KMS-11 (cell line): Measurements from ENCODE around the gene GPS2.

Source experiments
- H2AFZ ChIP-seq: fragments of 200-600 bp; sonication (generic); 2 replicates; pipeline ENCODE4 v1.6.1; 2016; ENCODE audit warnings: antibody characterized with exemption, mixed run types, low read depth
- H3K27ac ChIP-seq: fragments of 200-600 bp; sonication (generic); 2 replicates; pipeline ENCODE4 v1.6.1; 2016; ENCODE audit warnings: mild to moderate bottlenecking, mixed run types
- H3K27me3 ChIP-seq: fragments of 200-600 bp; sonication (generic); 2 replicates; pipeline ENCODE4 v1.6.1; 2017; ENCODE audit warnings: mild to moderate bottlenecking, low read depth, mixed run types, moderate library complexity; ENCODE audit not compliant: insufficient read depth
- H3K36me3 ChIP-seq: fragments of 200-600 bp; sonication (generic); 2 replicates; pipeline ENCODE4 v1.6.1; 2017; ENCODE audit warnings: mild to moderate bottlenecking, mixed run types; ENCODE audit not compliant: insufficient read depth
- H3K4me1 ChIP-seq: fragments of 200-600 bp; sonication (generic); 2 replicates; pipeline ENCODE4 v1.6.1; 2016; ENCODE audit warnings: mild to moderate bottlenecking, low read depth, mixed run types; ENCODE audit not compliant: poor library complexity, severe bottlenecking
- H3K4me2 ChIP-seq: fragments of 200-600 bp; sonication (generic); 2 replicates; pipeline ENCODE4 v1.7.0; 2016; ENCODE audit warnings: mild to moderate bottlenecking, mixed run types
- H3K4me3 ChIP-seq: fragments of 200-600 bp; sonication (generic); IDR thresholded peaks from 2 replicates; pipeline ENCODE4 v1.6.1; 2017; ENCODE audit warnings: low read depth, low read length, mixed read lengths; ENCODE audit not compliant: insufficient read depth
- H3K79me2 ChIP-seq: fragments of 200-600 bp; sonication (generic); 2 replicates; pipeline ENCODE4 v1.6.1; 2016; ENCODE audit warnings: low read depth, mixed run types; ENCODE audit not compliant: insufficient read depth
- H3K9ac ChIP-seq: fragments of 200-600 bp; sonication (generic); 2 replicates; pipeline ENCODE4 v1.6.1; 2016; ENCODE audit warnings: mild to moderate bottlenecking, mixed run types
- H4K20me1 ChIP-seq: fragments of 200-600 bp; sonication (generic); 2 replicates; pipeline ENCODE4 v1.6.1; 2016; ENCODE audit warnings: mild to moderate bottlenecking, mixed run types; ENCODE audit not compliant: insufficient read depth
- TF ChIP-seq, protein P1 (sequence below): fragments of 200-600 bp; sonication (generic); conservative IDR thresholded peaks from 2 replicates; pipeline ENCODE4 v1.6.1; 2017; ENCODE audit warnings: low read depth, mild to moderate bottlenecking, antibody characterized with exemption, low read length, moderate library complexity, mixed read lengths

The GPS2 gene

DNA sequence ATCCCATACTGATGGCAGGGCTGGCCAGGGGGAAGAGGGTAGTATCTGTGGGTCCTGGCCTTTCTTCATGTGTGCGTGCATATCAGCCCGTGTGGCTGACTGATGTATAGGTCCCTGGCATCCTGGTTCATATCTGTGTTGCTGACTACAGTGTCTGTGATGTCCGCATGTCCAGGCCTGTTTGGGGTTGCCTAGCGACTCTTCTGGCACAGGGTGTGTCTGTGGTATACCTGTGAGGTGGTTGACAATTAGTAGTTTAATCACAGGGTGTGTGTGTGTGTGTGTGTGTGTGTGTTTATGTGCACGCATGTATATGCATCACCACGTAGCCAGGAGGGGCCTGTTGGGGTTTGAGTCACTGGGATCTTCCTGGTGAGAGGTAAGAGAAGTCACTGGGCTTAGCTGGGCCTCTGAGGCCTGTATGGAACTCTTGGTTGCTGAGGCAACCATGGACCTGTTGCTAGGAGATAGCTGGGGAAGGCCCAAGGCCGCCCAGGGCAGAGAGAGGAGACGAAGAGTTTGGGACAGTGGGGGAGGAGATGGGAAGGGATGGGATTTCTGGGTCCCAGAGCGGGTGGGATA is 39.2 kb upstream of the GPS2 start:
- H3K4me2 ChIP-seq: no peak overlapping the region

DNA sequence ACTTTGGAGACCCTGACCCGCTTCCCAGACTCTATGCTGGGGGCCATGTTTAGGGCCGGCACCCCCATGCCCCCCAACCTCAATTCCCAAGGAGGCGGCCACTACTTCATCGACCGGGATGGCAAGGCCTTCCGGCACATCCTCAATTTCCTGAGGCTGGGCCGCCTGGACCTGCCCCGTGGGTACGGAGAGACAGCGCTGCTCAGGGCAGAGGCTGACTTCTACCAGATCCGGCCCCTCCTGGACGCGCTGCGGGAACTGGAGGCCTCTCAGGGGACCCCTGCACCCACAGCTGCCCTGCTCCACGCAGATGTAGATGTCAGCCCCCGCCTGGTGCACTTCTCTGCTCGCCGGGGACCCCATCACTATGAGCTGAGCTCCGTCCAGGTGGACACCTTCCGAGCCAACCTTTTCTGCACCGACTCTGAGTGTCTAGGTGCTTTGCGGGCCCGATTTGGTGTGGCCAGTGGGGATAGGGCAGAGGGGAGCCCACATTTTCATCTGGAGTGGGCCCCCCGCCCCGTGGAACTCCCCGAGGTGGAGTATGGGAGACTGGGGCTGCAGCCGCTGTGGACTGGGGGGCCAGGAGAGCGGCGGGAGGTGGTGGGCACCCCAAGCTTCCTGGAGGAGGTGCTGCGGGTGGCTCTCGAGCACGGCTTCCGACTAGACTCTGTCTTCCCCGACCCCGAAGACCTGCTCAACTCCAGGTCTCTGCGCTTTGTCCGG is 37.9 kb upstream of the GPS2 start:
- Histone ChIP-seq H3K9ac (no peak overlapping the region), H3K4me2 (no peak overlapping the region), H2AFZ (no peak overlapping the region), H3K27ac (no peak overlapping the region), H3K4me3 (no peak overlapping the region), H3K79me2 (no peaks in the 10 kb centered on the region), H4K20me1 (no peaks in the 10 kb centered on the region), H3K4me1 (no peaks in the 10 kb centered on the region), H3K36me3 (no peaks in the 10 kb centered on the region), H3K27me3 (no peaks in the 10 kb centered on the region)
- TF ChIP-seq, protein P1, sequence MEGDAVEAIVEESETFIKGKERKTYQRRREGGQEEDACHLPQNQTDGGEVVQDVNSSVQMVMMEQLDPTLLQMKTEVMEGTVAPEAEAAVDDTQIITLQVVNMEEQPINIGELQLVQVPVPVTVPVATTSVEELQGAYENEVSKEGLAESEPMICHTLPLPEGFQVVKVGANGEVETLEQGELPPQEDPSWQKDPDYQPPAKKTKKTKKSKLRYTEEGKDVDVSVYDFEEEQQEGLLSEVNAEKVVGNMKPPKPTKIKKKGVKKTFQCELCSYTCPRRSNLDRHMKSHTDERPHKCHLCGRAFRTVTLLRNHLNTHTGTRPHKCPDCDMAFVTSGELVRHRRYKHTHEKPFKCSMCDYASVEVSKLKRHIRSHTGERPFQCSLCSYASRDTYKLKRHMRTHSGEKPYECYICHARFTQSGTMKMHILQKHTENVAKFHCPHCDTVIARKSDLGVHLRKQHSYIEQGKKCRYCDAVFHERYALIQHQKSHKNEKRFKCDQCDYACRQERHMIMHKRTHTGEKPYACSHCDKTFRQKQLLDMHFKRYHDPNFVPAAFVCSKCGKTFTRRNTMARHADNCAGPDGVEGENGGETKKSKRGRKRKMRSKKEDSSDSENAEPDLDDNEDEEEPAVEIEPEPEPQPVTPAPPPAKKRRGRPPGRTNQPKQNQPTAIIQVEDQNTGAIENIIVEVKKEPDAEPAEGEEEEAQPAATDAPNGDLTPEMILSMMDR: no peak

More for the DNA sequence above, 39.2 kb upstream of the GPS2 start:
- H3K4me1 ChIP-seq: no peaks in the 10 kb centered on the region
- H3K27me3 ChIP-seq: no peaks in the 10 kb centered on the region
- H2AFZ ChIP-seq: no peak overlapping the region
- H3K27ac ChIP-seq: no peak overlapping the region
- H3K4me3 ChIP-seq: no peak overlapping the region
- H3K79me2 ChIP-seq: no peaks in the 10 kb centered on the region
- H4K20me1 ChIP-seq: no peaks in the 10 kb centered on the region
- H3K9ac ChIP-seq: no peak overlapping the region
- TF ChIP-seq, protein P1: no peak
- H3K36me3 ChIP-seq: no peaks in the 10 kb centered on the region

DNA sequence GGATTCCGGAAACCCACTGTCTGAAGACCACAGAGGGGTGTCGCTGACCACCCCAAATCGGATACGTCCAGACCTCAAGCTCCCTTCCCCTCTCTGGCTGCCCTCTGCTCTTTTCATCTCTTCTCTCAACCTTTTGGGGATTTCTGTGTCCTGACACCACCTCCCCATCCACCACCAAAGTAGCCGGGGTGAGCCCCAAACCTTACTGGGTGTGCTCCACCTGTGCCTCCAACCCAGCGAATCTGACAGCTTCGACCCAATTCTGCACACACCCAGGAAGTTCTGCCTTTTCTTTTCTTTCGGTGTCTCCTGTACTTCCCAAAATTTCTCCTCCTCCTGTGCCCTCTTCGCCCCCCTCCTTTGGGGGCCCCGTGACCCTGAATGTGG is 37.3 kb upstream of the GPS2 start:
- no peaks in the 10 kb centered on the region for H3K79me2 ChIP-seq
- TF ChIP-seq, protein P1: no peak
- H4K20me1 ChIP-seq: no peaks in the 10 kb centered on the region
- no peaks in the 10 kb centered on the region for H3K4me1 ChIP-seq
- H3K27me3 ChIP-seq: no peaks in the 10 kb centered on the region
- no peak overlapping the region for H3K27ac ChIP-seq
- H3K4me3 ChIP-seq: no peak overlapping the region
- H3K36me3 ChIP-seq: no peaks in the 10 kb centered on the region
- no peak overlapping the region; the same call in 1 of the 2 replicates for H3K4me2 ChIP-seq
- H2AFZ ChIP-seq: no peak overlapping the region
- H3K9ac ChIP-seq: no peak overlapping the region

DNA sequence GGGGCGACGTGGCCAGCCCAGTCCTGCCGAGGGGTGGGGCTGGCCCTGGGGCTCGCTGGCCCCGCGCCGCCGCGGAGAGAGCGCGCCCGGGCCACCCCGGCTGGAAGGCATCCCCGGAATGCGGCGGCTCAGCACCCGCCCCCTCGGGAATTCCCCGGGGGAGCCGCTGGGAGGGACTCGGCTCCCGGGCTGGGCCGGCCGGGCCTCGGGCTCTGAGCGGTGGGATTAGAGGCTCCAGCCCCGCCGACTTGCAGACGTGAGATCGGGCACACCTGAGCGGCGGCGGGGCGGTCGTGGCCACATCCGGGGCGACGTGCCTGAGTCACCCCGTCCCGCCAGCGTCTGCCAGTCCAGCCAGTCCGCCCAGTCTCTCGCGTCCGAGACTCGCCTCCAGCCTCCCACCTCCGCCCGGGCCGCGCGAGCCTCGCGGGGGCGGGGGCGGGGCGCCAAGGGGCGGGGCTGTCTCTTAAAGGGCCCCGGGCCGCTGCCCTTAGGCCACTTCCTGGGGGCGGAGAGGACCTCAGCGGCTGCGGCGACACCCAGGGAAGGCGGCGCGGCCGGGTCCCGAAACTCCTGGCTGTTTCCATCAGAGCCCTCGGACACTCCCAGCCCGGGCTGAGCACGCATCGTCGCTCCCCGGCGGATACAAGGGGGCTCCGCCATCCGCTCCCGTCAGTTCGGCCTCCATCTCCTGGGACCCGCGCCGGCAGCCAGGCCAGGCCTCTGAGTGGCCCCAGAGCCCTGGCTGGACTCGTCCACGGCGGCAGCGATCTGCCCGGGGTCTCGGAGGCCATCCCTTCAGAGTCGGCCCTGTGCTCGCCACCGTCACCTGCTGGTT is 36.7 kb upstream of the GPS2 start, which contains the start of gene KCTD11:
Gene KCTD11 (plus strand): TSS at position 498 of the 838 bp plus-strand sequence.
- TF ChIP-seq, protein P1: no peak
- H3K4me3 ChIP-seq: no peak within 1 kb of the TSS
- H3K9ac ChIP-seq: no peak within 1 kb of the TSS; the same call in 1 of the 2 replicates
- no peaks in the 10 kb centered on the region for H3K36me3 ChIP-seq
- H3K27me3 ChIP-seq: no peaks in the 10 kb centered on the region
- peak within 1 kb of the TSS; percentile 45; the same call in 1 of the 2 replicates for H3K4me2 ChIP-seq
- no peaks in the 10 kb centered on the region for H3K79me2 ChIP-seq
- no peaks in the 10 kb centered on the region for H4K20me1 ChIP-seq
- H3K4me1 ChIP-seq: no peaks in the 10 kb centered on the region
- H3K27ac ChIP-seq: peak within 1 kb of the TSS; percentile 30; the same call in 1 of the 2 replicates
- H2AFZ ChIP-seq: no peak within 1 kb of the TSS
